HG03159 (cell line): ENCODE data around the gene ISM2.

ENCODE experiments used
- ATAC-seq: cut with Tn5 transposase; IDR thresholded peaks from one replicate; pipeline ENCODE4 v1.9.1; 2021; ENCODE audit warnings: mild to moderate bottlenecking, moderate library complexity; ENCODE audit not compliant: unreplicated experiment

The ISM2 gene

DNA sequence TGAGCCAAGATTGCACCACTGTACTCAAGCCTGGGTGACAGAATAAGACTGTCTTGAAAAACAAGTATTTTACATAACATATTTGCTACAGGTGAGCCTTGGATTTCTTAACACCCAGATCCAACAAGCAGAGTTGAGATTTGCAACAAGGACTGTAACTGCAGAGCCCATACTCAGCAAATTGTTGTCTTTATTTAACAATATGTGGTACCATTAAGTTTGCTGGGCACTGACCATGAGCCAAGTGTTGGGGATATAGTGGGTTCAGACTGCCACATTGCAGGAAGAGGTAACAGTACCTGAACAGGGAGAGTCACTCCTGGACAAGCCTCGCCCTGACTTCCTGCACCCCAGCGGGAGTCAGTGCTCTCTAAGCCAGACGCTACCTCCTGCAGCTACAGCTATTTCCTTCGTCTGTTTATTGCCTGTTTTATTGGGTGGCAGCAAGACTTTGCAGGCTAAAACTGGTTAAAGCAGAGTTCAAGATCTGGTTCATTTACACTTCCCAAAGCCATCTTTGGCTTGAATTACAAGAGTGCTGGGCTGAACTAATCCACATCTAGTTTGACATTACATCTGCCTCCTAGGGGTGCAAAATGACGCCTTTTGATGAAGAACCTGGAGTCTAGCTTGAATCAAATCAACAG, 28.3 kb downstream of the ISM2 start:
- no peak for ATAC-seq

DNA sequence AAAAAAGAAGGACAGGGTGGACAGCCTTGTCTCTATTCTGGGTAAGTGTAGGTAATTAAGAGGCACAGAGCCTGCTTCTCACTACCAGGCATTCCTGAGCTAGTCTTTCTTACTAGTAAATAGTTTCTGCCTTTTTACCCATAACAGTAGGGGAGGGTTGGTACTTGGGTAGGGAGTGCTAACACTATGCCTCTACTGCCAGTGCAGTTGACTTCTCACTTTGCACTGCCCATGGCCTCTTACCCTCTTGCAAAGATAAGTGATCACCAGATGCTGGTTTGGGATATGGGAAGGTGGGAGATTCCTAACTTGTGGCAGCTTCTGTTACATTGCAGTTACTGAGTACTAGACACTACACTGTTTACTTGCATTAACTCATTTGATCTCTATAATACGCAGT, 29.1 kb downstream of the ISM2 start:
- ATAC-seq, result no peak

DNA sequence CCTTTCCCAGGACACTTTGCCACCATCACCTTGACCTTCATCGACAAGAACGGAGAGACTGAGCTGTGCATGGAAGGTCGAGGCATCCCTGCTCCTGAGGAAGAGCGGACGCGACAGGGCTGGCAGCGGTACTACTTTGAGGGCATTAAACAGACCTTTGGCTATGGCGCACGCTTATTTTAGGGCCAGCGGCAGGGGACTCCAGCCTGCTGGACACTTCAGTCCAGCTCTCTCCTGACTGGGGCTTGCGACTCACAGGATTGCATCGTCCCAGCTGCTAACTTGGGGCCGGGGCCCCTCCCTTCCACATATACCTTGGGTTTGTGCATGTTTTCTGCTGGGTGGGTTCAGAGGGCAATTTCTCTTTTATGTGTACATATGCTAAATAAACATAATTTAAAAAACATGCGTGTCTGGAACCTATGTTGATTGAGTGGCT, 29.5 kb downstream of the ISM2 start:
- ATAC-seq, result no peak

DNA sequence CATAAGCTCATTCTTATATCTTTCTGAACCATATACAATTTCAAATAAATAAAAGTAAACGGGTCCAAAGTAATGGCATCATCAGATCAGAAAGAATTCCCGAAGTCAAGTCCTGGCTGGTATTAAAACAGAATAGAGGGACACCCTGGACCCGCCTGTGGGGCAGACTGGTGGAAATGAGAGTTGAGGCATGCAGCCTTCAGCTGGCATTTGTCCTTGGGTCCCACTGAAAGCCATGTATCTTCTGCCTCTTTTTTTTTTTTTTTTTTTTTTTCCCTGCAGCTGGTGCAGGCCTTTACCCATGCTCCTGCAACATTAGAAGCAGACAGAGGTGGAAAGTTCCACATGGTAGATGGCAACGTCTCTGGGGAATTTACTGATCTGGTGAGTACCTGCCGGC, 30.8 kb downstream of the ISM2 start:
- no peak for ATAC-seq

DNA sequence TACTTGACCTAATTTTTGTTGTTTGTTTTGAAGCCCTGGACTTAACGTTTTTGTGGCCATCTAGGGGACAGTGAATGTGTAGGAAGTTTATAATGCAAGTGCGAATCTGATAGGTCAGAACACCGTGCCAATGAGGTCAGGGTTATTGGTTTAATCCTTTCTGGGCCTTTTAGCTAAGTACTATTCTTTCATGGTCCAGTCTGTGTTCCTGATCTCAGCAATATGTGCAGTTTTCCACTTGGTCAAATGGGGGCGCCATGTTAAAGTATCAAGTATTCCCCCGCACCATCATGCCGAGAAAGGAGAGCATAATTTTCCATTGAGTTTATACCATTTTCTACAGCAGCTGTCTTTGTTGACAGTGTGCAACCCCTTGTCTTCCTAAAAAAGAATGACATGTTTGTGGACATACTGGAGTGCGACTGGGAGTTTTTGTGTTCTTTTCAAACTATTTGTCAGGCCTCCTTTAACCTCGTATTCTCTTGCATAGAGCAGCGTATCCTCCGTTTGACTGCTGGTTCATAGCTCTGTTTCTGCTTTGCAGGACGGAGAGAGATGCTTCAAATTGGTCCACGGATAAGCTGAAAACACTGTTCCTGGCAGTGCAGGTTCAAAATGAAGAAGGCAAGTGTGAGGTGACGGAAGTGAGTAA, 39.4 kb downstream of the ISM2 start:
- ATAC-seq, result no peak

DNA sequence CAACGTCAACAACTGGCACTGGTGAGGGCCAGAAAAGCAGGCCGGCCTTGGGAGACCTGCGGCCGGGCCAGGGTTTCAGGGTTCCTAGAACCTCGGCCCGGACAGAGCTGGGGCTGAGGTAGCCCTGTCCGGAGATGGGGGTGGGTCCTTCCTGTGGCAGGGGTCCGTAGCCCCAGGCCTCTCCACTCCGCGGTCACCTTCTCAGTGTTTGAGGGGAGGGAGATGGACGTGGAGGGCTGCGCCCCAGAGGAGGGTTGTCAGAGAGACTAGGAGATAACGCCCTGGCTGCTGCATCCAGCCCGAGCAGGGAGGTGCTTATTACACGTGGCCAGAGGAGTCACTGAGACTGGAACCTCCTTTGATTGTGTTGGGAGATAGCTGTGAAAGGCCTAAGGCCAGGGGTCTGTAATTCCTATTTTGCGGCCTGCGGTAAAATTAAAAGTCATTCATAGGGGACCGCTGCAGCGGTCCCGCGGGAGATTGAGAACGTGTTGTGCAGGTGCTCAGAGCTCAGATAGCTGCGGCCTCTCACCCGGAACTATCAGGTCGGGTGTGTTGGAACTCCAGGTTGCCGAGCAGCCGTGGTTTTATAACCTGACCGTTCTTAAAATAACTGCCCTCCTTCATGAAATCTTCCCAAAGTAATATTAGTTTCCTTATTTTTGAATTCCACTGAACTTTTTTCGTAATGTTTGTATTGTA, 40.2 kb downstream of the ISM2 start:
- peak; percentile 18 for ATAC-seq

DNA sequence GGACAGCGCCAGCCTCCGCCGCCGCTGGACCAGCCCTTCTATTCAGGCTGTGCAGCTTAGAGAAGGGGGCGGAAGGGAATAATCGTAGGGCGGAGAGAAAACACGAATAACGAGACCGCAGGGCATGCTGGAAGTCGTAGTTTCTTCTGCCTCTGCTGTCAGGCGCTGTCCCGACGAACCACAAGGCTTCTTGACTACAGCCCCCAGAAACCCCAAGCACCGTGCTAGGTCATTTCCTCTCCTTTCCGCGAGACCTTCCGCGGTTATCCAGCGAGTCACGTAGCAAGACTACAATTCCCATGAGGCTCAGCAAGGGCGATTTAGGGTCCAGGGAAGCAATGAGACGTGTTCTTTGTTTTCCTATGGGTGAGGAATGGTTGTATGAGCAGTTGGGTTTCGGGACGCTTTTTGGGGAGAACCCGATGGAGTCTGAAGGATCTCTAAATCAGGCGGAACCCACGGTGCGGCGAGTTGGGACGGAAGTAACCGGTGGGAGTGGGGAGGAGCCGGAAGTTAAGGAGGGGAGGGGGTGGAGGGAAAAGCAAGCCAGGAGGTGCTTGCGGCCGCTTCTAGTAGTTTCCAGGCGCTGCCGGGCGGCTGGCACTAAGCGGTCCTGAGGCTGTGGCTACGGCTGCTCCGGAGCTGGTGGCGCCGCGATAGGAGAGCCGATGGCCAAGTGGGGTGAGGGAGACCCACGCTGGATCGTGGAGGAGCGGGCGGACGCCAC, 40.9 kb downstream of the ISM2 start, which contains the start of the genes AHSA1 and VIPAS39:
Gene AHSA1, plus strand, starts transcription at position 572 of the 727 bp plus-strand sequence. Its CDS starts 97 bp downstream, at position 669.
Gene VIPAS39, minus strand, starts transcription at position 80 of the 727 bp plus-strand sequence. CDS start 3,499 bp downstream, outside the sequence.
- peak; percentile 91 for ATAC-seq

DNA sequence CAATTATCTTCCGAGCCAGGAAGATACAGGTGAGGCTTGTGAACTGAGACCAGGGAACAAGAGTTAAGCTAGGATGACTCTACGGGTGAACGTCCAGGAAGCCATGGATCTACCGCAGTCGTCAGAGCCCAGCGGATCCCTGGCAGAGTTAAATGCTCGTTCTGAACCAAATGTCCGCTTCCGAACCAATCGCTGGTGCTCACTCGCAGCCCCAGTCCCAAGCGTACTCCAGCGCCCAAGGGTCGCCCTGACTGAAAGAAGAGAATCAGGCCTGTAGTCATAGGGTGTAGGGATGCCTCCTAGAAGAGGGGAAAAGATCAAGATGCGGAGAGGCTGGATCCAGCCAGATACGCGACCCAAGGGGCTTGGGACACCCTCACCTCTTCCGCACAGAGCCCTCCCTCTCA, 41.5 kb downstream of the ISM2 start:
- ATAC-seq, result no peak

DNA sequence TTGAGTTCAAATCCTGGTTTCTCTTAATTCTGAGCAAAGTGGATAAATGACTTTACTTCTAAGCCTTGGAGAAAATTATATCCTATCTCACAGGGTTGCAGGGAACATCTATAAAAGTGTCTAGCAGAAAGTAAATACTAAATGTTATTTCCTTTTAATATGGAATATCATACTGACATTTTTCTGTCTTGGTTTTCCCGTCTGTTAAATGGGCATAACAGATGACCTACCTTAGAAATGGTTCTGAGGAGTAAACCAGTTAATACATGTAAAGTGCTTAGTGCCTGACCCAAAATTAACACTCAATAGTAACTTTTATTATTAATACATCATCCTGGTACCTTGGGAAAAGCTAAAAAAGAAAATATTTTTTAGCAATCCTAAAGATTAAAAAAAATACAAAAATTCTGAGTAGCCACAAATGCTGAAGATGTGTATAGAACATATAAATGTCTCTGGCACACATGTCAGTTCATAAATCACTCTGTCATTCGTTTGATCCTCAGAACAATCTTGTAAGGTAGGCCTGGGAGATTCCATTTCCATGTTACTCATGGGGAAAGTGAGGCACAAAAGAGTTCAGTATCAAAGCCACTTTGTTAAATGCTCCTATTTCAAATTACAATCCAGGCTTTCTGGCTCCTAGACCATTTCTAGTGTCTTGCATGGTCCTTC, 42.5 kb downstream of the ISM2 start:
- no peak for ATAC-seq

DNA sequence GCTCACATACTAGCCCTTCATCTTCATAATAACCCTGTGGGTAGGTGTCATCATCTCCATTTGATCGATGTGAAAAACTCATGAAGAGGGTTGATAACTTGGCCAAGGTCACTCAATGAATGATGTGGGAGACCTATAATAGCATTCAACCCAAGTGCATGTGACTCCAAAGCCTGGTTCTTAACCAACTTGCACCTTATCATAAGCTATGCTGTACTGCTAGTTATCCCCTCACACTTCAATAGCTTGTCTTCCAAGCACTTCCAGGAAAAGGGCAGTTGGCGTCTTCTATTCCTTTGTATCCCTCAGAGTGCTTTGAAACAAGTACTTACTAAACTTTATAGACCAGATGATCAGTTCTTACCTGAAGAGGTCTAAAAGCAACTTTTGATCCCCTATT, 56.4 kb downstream of the ISM2 start:
- no peak for ATAC-seq

DNA sequence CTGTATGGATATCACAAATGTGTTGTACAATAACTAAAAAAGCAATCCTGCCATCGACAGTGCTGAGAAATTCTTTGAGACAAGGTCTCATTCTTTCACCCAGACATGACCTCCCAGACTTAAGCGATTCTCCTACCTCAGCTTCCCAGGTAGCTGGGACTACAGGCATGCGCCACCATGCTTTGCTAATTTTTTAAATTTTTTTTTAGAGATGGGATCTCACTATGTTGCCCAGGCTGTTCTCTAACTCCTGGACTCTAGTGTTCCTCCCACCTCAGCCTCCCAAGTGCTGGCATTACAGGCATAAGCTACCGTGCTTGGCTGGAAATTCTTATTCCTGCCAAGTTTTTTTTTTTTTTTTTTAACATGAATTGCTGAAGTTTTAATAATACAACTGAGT, 58.8 kb downstream of the ISM2 start:
- no peak for ATAC-seq

DNA sequence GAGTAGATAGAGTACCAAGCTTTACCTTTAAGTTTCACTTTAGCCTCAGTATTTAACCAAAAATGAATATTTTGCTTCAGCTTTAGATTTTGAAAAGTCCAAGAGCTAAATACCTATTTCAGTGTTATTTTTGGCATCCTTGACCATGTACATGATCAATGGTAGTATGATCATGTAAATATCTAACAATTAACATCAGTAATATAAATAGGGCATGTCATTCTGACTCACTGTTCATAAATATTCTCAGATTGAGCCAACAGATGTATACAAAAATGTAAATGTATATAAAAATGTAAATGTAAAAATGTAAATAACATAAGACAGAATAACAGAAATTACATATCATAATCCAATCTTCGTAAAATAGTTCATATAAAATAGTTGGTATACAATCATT, 60.0 kb downstream of the ISM2 start:
- ATAC-seq, result no peak

DNA sequence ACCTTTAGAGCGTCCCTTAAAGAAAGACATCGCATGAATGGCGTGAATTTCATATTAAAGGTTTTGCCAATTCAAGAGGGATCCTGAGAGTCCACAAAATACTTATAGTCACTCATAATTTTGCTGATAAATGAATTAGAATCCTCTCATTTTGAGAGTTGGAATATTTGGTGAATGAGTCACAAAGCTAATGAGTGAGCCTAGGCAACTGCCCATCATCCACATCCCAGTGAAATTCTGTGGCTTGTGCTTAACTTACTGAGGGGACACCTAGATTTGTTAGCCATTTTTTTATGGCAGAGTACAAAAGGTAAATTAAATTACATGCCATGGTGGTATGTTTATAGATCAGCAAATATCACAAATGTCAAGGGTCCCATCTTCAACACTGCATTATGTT, 62.6 kb downstream of the ISM2 start:
- ATAC-seq, result no peak

DNA sequence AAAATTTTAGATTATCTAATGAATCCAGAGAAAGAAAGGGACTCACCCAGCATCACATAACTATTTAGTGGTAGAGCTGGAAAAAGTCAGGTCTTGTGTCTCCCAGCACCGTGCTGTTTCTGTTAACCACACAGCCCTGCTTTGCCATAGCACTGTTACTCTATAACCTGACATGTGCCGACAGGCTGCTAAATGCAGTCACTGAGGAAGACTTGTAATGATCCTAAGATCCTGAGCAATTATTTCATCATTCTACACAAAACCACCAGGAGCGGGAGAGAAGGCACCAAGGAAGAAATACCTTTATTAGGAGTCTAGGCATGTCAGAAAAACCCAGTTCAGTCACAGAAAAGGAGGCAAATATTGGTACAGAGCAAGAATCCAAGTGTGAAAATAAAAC, 72.2 kb downstream of the ISM2 start:
- ATAC-seq, result no peak

DNA sequence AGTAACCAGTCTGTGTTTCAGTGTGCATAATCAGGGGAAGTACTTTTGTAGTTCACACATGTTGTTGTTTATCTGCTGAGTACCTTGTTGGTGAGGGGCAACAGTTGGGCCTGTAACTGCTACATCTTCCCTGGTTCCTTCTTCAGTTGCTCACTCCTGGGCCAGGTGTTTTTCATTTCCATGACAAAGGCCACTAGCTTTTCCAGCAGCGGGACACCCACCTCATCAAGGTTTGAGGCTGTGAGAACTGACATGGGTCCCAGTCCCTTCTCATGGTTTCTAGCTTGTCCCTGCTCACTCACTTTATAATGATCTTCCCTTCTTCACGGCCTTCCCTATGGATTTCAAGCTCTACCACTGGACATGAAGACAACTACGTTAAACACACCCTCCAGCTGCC, 73.8 kb downstream of the ISM2 start:
- no peak for ATAC-seq
